ENCODE data around the gene CCDC167. TPM values are rescaled to one million over a fixed set of nuclear protein-coding genes. Genes with fewer than 3 reads are reported as not detected.

Gene CCDC167
- total RNA-seq, 1 donor from 2014 or later: 82.7 TPM

- H3K4me3 ChIP-seq (ENCODE audit: low read depth, low read length): no peak overlapping the region
- H3K36me3 ChIP-seq (ENCODE audit: control insufficient read depth, insufficient read depth, low read length): no peaks in the 10 kb centered on the region
- TF ChIP-seq CTCF (IDR thresholded peaks at IDR 0.05; ENCODE audit: insufficient read depth, low read length, poor library complexity, severe bottlenecking): no peak
- no peaks in the 10 kb centered on the region for H3K27me3 ChIP-seq (ENCODE audit: control insufficient read depth, insufficient read depth, low read length)
- DNase-seq (ENCODE audit: low read depth): no peak
Observed at GRCh38 chr6:37486121-37486839, 13.4 kb downstream of the CCDC167 start.

- H3K4me3 ChIP-seq (ENCODE audit: low read depth, low read length): no peak overlapping the region
- no peak for DNase-seq (ENCODE audit: low read depth)
- H3K36me3 ChIP-seq (ENCODE audit: control insufficient read depth, insufficient read depth, low read length): no peaks in the 10 kb centered on the region
- TF ChIP-seq CTCF (IDR thresholded peaks at IDR 0.05; ENCODE audit: insufficient read depth, low read length, poor library complexity, severe bottlenecking): peak; percentile 18
- no peaks in the 10 kb centered on the region for H3K27me3 ChIP-seq (ENCODE audit: control insufficient read depth, insufficient read depth, low read length)
Observed at GRCh38 chr6:37485291-37485702, 14.4 kb downstream of the CCDC167 start.

- no peak for DNase-seq (ENCODE audit: low read depth)
- Histone ChIP-seq H3K27me3 (ENCODE audit: control insufficient read depth, insufficient read depth, low read length) (no peaks in the 10 kb centered on the region), H3K4me3 (ENCODE audit: low read depth, low read length) (no peak overlapping the region), H3K36me3 (ENCODE audit: control insufficient read depth, insufficient read depth, low read length) (no peaks in the 10 kb centered on the region)
- no peak for TF ChIP-seq CTCF (IDR thresholded peaks at IDR 0.05; ENCODE audit: insufficient read depth, low read length, poor library complexity, severe bottlenecking)
Observed at GRCh38 chr6:37484786-37485170, 14.9 kb downstream of the CCDC167 start.

GRCh38 chr6:37483917-37484785 lies 15.5 kb downstream of the CCDC167 start:
- H3K36me3 ChIP-seq (ENCODE audit: control insufficient read depth, insufficient read depth, low read length): no peaks in the 10 kb centered on the region
- no peaks in the 10 kb centered on the region for H3K27me3 ChIP-seq (ENCODE audit: control insufficient read depth, insufficient read depth, low read length)
- no peak overlapping the region for H3K4me3 ChIP-seq (ENCODE audit: low read depth, low read length)
- TF ChIP-seq CTCF (IDR thresholded peaks at IDR 0.05; ENCODE audit: insufficient read depth, low read length, poor library complexity, severe bottlenecking): peak; percentile 98
- no peak for DNase-seq (ENCODE audit: low read depth)

GRCh38 chr6:37483252-37483901 lies 16.3 kb downstream of the CCDC167 start:
- Histone ChIP-seq H3K36me3 (ENCODE audit: control insufficient read depth, insufficient read depth, low read length) (no peaks in the 10 kb centered on the region), H3K4me3 (ENCODE audit: low read depth, low read length) (no peak overlapping the region), H3K27me3 (ENCODE audit: control insufficient read depth, insufficient read depth, low read length) (no peaks in the 10 kb centered on the region)
- TF ChIP-seq CTCF (IDR thresholded peaks at IDR 0.05; ENCODE audit: insufficient read depth, low read length, poor library complexity, severe bottlenecking): no peak
- no peak for DNase-seq (ENCODE audit: low read depth)
